DOHH2 (cell line): ENCODE results near the gene NUP62.
A peak's percentile ranks its signal among the peaks of the same experiment; 100 is the strongest.

Experiments
- H3F3A ChIP-seq: fragments of 200-600 bp; sonication (generic), shearing (Covaris generic); 2 replicates; pipeline ENCODE4 v1.6.0; 2016; ENCODE audit warnings: antibody characterized with exemption, mild to moderate bottlenecking; ENCODE audit not compliant: control insufficient read depth, insufficient read depth
- H3K27ac ChIP-seq: fragments of 200-600 bp; sonication (generic); 2 replicates; pipeline ENCODE4 v1.5.1; 2014; ENCODE audit warnings: low read depth, mild to moderate bottlenecking, low read length, moderate library complexity
- H3K27me3 ChIP-seq: fragments of 200-600 bp; sonication (generic); 2 replicates; pipeline ENCODE4 v1.6.1; 2014; ENCODE audit warnings: mild to moderate bottlenecking, low read length, mixed read lengths; ENCODE audit not compliant: control insufficient read depth
- H3K36me3 ChIP-seq: fragments of 200-600 bp; sonication (generic); 2 replicates; pipeline ENCODE4 v1.6.1; 2014; ENCODE audit warnings: mild to moderate bottlenecking, low read length, moderate library complexity, mixed read lengths; ENCODE audit not compliant: control insufficient read depth
- H3K4me1 ChIP-seq: fragments of 200-600 bp; sonication (generic); 2 replicates; pipeline ENCODE4 v1.6.1; 2014; ENCODE audit warnings: mild to moderate bottlenecking, low read length, mixed read lengths; ENCODE audit not compliant: control insufficient read depth
- H3K4me2 ChIP-seq: fragments of 200-600 bp; sonication (generic); 2 replicates; pipeline ENCODE4 v1.6.0; 2014; ENCODE audit warnings: mild to moderate bottlenecking, low read length, moderate library complexity
- H3K4me3 ChIP-seq: fragments of 200-600 bp; sonication (generic); 2 replicates; pipeline ENCODE4 v1.5.1; 2014; ENCODE audit warnings: mild to moderate bottlenecking, low read length, mixed read lengths
- H3K79me2 ChIP-seq: fragments of 200-600 bp; sonication (generic); 2 replicates; pipeline ENCODE4 v1.6.1; 2014; ENCODE audit warnings: mild to moderate bottlenecking, low read length, mixed read lengths; ENCODE audit not compliant: control insufficient read depth
- H3K9me2 ChIP-seq: fragments of 200-600 bp; sonication (generic); replicated peaks from 2 replicates; pipeline ENCODE4 v1.6.1; 2014; ENCODE audit warnings: mild to moderate bottlenecking, low read length, mixed read lengths; ENCODE audit not compliant: control insufficient read depth
- H3K9me3 ChIP-seq: fragments of 200-600 bp; sonication (generic); 2 replicates; pipeline ENCODE4 v1.6.1; 2014; ENCODE audit warnings: antibody characterized with exemption, low read length, mixed read lengths; ENCODE audit not compliant: control insufficient read depth, insufficient read depth
- H4K20me1 ChIP-seq: fragments of 200-600 bp; sonication (generic); 2 replicates; pipeline ENCODE4 v1.6.0; 2014; ENCODE audit warnings: low read depth, mild to moderate bottlenecking, antibody characterized with exemption, low read length, moderate library complexity; ENCODE audit not compliant: control insufficient read depth, insufficient read depth
- CTCF ChIP-seq: fragments of 200-600 bp; sonication (generic); IDR thresholded peaks from one replicate; pipeline ENCODE4 v1.5.1; 2014; ENCODE audit warnings: antibody characterized with exemption, mild to moderate bottlenecking, low read depth, low read length; ENCODE audit not compliant: poor library complexity, severe bottlenecking
- EZH2phosphoT487 ChIP-seq: fragments of 200-600 bp; sonication (generic); IDR thresholded peaks from 2 replicates; pipeline ENCODE4 v1.6.1; 2017; ENCODE audit warnings: borderline replicate concordance, mild to moderate bottlenecking, antibody characterized with exemption, low read length, moderate library complexity, mixed read lengths

Gene NUP62

GRCh38 chr19:49937750-49938381, 8.6 kb upstream of the NUP62 start:
- Histone ChIP-seq H3K4me2 (no peak overlapping the region), H3F3A (no peaks in the 10 kb centered on the region), H3K79me2 (no peaks in the 10 kb centered on the region), H3K27ac (no peak overlapping the region), H3K36me3 (peaks cover 7% of the 10 kb centered on the region), H4K20me1 (peaks cover 4% of the 10 kb centered on the region; the same call in 1 of the 2 replicates), H3K9me2 (no peaks in the 10 kb centered on the region), H3K27me3 (no peaks in the 10 kb centered on the region), H3K9me3 (no peaks in the 10 kb centered on the region), H3K4me1 (no peaks in the 10 kb centered on the region), H3K4me3 (no peak overlapping the region)
- no peak for TF ChIP-seq EZH2phosphoT487
- TF ChIP-seq CTCF, result peak; percentile 93

- H4K20me1 ChIP-seq, result peaks cover 4% of the 10 kb centered on the region; the same call in 1 of the 2 replicates
Observed at GRCh38 chr19:49936549-49936948, 7.2 kb upstream of the NUP62 start.

GRCh38 chr19:49933643-49934042, 4.3 kb upstream of the NUP62 start:
- no peak overlapping the region for H3K27ac ChIP-seq
- no peaks in the 10 kb centered on the region for H3K27me3 ChIP-seq
- TF ChIP-seq CTCF (no peak), EZH2phosphoT487 (no peak)
- no peaks in the 10 kb centered on the region for H3K9me3 ChIP-seq
- H3K36me3 ChIP-seq, result peaks cover 41% of the 10 kb centered on the region
- H3K4me1 ChIP-seq, result peaks cover 10% of the 10 kb centered on the region
- H3K4me2 ChIP-seq, result no peak overlapping the region
- peaks cover 25% of the 10 kb centered on the region for H3K79me2 ChIP-seq
- no peak overlapping the region for H3K4me3 ChIP-seq
- H3K9me2 ChIP-seq, result no peaks in the 10 kb centered on the region
- H3F3A ChIP-seq, result no peaks in the 10 kb centered on the region
- H4K20me1 ChIP-seq, result peaks cover 4% of the 10 kb centered on the region; the same call in 1 of the 2 replicates

More at GRCh38 chr19:49936549-49936948, 7.2 kb upstream of the NUP62 start:
- Histone ChIP-seq H3K27ac (no peak overlapping the region), H3K4me1 (no peaks in the 10 kb centered on the region), H3K4me3 (no peak overlapping the region), H3K4me2 (no peak overlapping the region), H3K27me3 (no peaks in the 10 kb centered on the region), H3K9me3 (no peaks in the 10 kb centered on the region), H3K36me3 (peaks cover 17% of the 10 kb centered on the region), H3K9me2 (no peaks in the 10 kb centered on the region), H3F3A (no peaks in the 10 kb centered on the region), H3K79me2 (no peaks in the 10 kb centered on the region; the same call in 1 of the 2 replicates)
- TF ChIP-seq EZH2phosphoT487, result no peak
- no peak for TF ChIP-seq CTCF
